Measurements from ENCODE around the gene RAPGEF5. TPM values are rescaled to one million over a fixed set of nuclear protein-coding genes. Genes with fewer than 3 reads are reported as not detected.

Gene RAPGEF5
- total RNA-seq, 4 donors from 2014 or later = 21.2 to 27.0 (median 24.1) TPM

GRCh38 chr7:22144950-22145349 is 212.0 kb downstream of the RAPGEF5 start:
- TF ChIP-seq POLR2AphosphoS5 (IDR thresholded peaks at IDR 0.05) = no peak
- TF ChIP-seq POLR2A (IDR thresholded peaks at IDR 0.05; ENCODE audit: low read depth) = no peak
- no peak for TF ChIP-seq CTCF (IDR thresholded peaks at IDR 0.05)
- TF ChIP-seq EP300 (IDR thresholded peaks at IDR 0.05) = no peak
- H3K9me3 ChIP-seq = no peaks in the 10 kb centered on the region
- H3K4me1 ChIP-seq = peaks cover 0 to 12% (median 3%) of the 10 kb centered on the region in 4 donors
- WGBS = 66% methylated on average over 5 of the region's 5 CpGs
- intact Hi-C loops (cut with DNase I) = no loop called here
- H3K27ac ChIP-seq (replicated peaks in 1 of 4) = no peak overlapping the region
- H3K36me3 ChIP-seq = peaks cover 0 to 71% (median 11%) of the 10 kb centered on the region in 4 donors
- no peak for DNase-seq (ENCODE audit: extremely low spot score)
- no peak overlapping the region for H3K4me3 ChIP-seq
- no peaks in the 10 kb centered on the region for H3K27me3 ChIP-seq

- Histone ChIP-seq H3K27me3 (no peaks in the 10 kb centered on the region), H3K4me1 (peaks cover 0 to 12% (median 3%) of the 10 kb centered on the region in 4 donors), H3K27ac (replicated peaks in 1 of 4) (no peak overlapping the region), H3K36me3 (peaks cover 0 to 69% (median 19%) of the 10 kb centered on the region in 4 donors), H3K4me3 (no peak overlapping the region), H3K9me3 (no peaks in the 10 kb centered on the region)
- TF ChIP-seq POLR2AphosphoS5 (IDR thresholded peaks at IDR 0.05) = no peak
- TF ChIP-seq POLR2A (IDR thresholded peaks at IDR 0.05; ENCODE audit: low read depth) = no peak
- no peak for TF ChIP-seq EP300 (IDR thresholded peaks at IDR 0.05)
- no peak for DNase-seq (ENCODE audit: extremely low spot score)
- intact Hi-C loops (cut with DNase I) = no loop called here
- WGBS = 93% methylated on average over 3 of the region's 3 CpGs
Measured at GRCh38 chr7:22143491-22143890, 213.5 kb downstream of the RAPGEF5 start.

DNA sequence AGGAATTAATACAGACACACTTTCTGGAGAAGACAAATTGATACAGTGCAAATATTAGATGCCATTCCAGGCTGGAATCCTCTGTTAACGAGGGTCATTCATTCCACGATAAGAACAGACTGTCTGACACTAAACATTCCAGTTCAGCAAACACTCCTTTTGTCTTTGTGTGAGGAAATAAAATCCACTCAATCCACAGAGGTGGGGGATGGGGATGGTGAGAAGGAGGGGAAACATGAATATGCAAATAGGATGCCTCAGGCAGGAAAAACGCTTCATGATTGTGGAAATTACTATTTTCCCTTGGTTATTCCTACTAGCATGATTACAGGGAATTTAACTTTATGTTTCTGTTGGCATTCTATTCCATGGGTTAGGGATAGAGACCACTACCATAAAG is 214.4 kb downstream of the RAPGEF5 start:
- no peaks in the 10 kb centered on the region for H3K27me3 ChIP-seq
- DNase-seq (ENCODE audit: extremely low spot score) = no peak
- H3K9me3 ChIP-seq = no peaks in the 10 kb centered on the region
- intact Hi-C loops (cut with DNase I) = no loop called here
- H3K4me1 ChIP-seq = peaks cover 0 to 9% (median 3%) of the 10 kb centered on the region in 4 donors
- H3K4me3 ChIP-seq = no peak overlapping the region
- TF ChIP-seq CTCF (IDR thresholded peaks at IDR 0.05) (no peak), POLR2A (IDR thresholded peaks at IDR 0.05; ENCODE audit: low read depth) (no peak), EP300 (IDR thresholded peaks at IDR 0.05) (no peak), POLR2AphosphoS5 (IDR thresholded peaks at IDR 0.05) (no peak)
- peaks cover 0 to 67% (median 21%) of the 10 kb centered on the region in 4 donors for H3K36me3 ChIP-seq
- H3K27ac ChIP-seq (replicated peaks in 1 of 4) = no peak overlapping the region
- 79% methylated on average over 3 of the region's 3 CpGs for WGBS

GRCh38 chr7:22141355-22141754 is 215.6 kb downstream of the RAPGEF5 start:
- no peak for DNase-seq (ENCODE audit: extremely low spot score)
- no peak overlapping the region for H3K4me3 ChIP-seq
- no peak overlapping the region for H3K27ac ChIP-seq (replicated peaks in 1 of 4)
- H3K27me3 ChIP-seq = no peaks in the 10 kb centered on the region
- H3K36me3 ChIP-seq = peaks cover 0 to 74% (median 21%) of the 10 kb centered on the region in 4 donors
- TF ChIP-seq POLR2A (IDR thresholded peaks at IDR 0.05; ENCODE audit: low read depth) (no peak), EP300 (IDR thresholded peaks at IDR 0.05) (no peak), POLR2AphosphoS5 (IDR thresholded peaks at IDR 0.05) (no peak), CTCF (IDR thresholded peaks at IDR 0.05) (no peak)
- H3K9me3 ChIP-seq = no peaks in the 10 kb centered on the region
- 100% methylated on average over 3 of the region's 3 CpGs for WGBS
- no peaks in the 10 kb centered on the region for H3K4me1 ChIP-seq
- intact Hi-C loops (cut with DNase I) = no loop called here

GRCh38 chr7:22140578-22140977 is 216.4 kb downstream of the RAPGEF5 start:
- no peaks in the 10 kb centered on the region for H3K4me1 ChIP-seq
- WGBS = 69% methylated on average over 4 of the region's 4 CpGs
- peaks cover 0 to 79% (median 21%) of the 10 kb centered on the region in 4 donors for H3K36me3 ChIP-seq
- no peaks in the 10 kb centered on the region for H3K27me3 ChIP-seq
- intact Hi-C loops (cut with DNase I) = no loop called here
- TF ChIP-seq POLR2A (IDR thresholded peaks at IDR 0.05; ENCODE audit: low read depth) = no peak
- no peak for TF ChIP-seq POLR2AphosphoS5 (IDR thresholded peaks at IDR 0.05)
- TF ChIP-seq CTCF (IDR thresholded peaks at IDR 0.05) = no peak
- no peak for TF ChIP-seq EP300 (IDR thresholded peaks at IDR 0.05)
- no peaks in the 10 kb centered on the region for H3K9me3 ChIP-seq
- DNase-seq (ENCODE audit: extremely low spot score) = no peak
- H3K27ac ChIP-seq (replicated peaks in 1 of 4) = no peak overlapping the region
- H3K4me3 ChIP-seq = no peak overlapping the region

Measured in esophagus muscularis mucosa (tissue), 4 donors.